ENCODE measurements around the gene ARL8A. TPM values are rescaled to one million over a fixed set of nuclear protein-coding genes. Genes with fewer than 3 reads are reported as not detected.

ARL8A gene
- polyA plus RNA-seq, 1 experiment = 58.0 TPM

DNA sequence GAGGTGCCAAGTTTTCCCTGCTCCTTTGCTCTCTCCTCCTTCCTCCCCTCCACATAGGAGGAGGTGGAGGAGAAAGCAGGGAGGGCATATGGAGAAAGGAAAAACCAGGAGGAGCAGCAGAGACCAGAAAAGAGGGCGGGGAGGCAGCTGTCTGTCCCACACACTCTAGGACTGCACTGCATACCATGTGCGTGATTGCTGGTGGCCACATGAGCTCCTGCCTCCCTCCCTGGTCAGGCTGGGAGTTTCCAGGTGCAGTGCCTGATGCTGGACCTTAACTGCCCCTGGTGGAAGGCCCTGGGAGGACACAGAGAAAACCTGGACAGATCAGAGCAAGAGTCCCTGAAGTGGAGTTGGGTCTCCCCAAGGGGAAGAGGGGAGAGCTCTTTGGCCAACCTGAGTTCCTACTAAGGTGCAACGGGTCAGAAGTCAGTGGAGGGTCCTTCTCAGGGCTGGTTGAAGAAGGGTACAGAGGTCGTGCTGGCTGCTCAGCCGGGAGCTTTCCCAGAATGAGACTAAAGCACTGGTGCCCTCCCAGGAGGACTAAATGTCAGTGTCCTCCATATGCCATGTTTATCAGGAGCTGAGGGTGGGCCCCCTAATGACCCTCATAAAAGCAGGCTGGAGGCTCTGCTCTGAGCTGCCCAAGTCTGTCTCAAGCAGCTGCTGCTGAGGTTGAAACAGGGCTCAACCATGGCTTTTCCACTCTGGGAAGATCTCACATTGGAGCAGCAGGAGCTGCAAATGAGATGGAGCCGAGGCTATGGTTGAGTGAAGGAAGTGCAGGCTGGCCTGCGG is 45.6 kb upstream of the ARL8A start:
- H3K4me3 ChIP-seq (ENCODE audit: low read depth, low read length) = no peak overlapping the region
- TF ChIP-seq, protein P1, sequence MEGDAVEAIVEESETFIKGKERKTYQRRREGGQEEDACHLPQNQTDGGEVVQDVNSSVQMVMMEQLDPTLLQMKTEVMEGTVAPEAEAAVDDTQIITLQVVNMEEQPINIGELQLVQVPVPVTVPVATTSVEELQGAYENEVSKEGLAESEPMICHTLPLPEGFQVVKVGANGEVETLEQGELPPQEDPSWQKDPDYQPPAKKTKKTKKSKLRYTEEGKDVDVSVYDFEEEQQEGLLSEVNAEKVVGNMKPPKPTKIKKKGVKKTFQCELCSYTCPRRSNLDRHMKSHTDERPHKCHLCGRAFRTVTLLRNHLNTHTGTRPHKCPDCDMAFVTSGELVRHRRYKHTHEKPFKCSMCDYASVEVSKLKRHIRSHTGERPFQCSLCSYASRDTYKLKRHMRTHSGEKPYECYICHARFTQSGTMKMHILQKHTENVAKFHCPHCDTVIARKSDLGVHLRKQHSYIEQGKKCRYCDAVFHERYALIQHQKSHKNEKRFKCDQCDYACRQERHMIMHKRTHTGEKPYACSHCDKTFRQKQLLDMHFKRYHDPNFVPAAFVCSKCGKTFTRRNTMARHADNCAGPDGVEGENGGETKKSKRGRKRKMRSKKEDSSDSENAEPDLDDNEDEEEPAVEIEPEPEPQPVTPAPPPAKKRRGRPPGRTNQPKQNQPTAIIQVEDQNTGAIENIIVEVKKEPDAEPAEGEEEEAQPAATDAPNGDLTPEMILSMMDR (IDR thresholded peaks at IDR 0.05; ENCODE audit: low read depth, low read length) = peak; percentile 35
- POLR2A ChIA-PET = no interaction called here
- no peak for DNase-seq (ENCODE audit: low read depth, low spot score)
- no peak overlapping the region for H3K27ac ChIP-seq (ENCODE audit: low read depth, low read length)
- no peaks in the 10 kb centered on the region; the same call in 1 of the 2 replicates for H3K9me3 ChIP-seq (ENCODE audit: control insufficient read depth, insufficient read depth, low read length)
- CTCF ChIA-PET = interaction anchor here (0.6 to 7.1 kb wide), 26 partner anchors 10 to 631 kb away, joined by 3 to 121 read pairs (median 4); partner anchors contain the start of gene UBE2T
- peaks cover 41% of the 10 kb centered on the region for H3K27me3 ChIP-seq (ENCODE audit: control insufficient read depth, insufficient read depth, low read length)

GRCh38 chr1:202189001-202189790 is 44.7 kb upstream of the ARL8A start:
- no peaks in the 10 kb centered on the region; the same call in 1 of the 2 replicates for H3K9me3 ChIP-seq (ENCODE audit: control insufficient read depth, insufficient read depth, low read length)
- no peak overlapping the region for H3K27ac ChIP-seq (ENCODE audit: low read depth, low read length)
- TF ChIP-seq, protein P1 (IDR thresholded peaks at IDR 0.05; ENCODE audit: low read depth, low read length) = peak; percentile 66
- no peak overlapping the region for H3K4me3 ChIP-seq (ENCODE audit: low read depth, low read length)
- H3K27me3 ChIP-seq (ENCODE audit: control insufficient read depth, insufficient read depth, low read length) = peaks cover 37% of the 10 kb centered on the region
- no peak for DNase-seq (ENCODE audit: low read depth, low spot score)
- CTCF ChIA-PET = interaction anchor here (0.6 to 7.1 kb wide), 24 partner anchors 10 to 632 kb away, joined by 3 to 121 read pairs (median 4); partner anchors contain the start of gene UBE2T
- POLR2A ChIA-PET = no interaction called here

DNA sequence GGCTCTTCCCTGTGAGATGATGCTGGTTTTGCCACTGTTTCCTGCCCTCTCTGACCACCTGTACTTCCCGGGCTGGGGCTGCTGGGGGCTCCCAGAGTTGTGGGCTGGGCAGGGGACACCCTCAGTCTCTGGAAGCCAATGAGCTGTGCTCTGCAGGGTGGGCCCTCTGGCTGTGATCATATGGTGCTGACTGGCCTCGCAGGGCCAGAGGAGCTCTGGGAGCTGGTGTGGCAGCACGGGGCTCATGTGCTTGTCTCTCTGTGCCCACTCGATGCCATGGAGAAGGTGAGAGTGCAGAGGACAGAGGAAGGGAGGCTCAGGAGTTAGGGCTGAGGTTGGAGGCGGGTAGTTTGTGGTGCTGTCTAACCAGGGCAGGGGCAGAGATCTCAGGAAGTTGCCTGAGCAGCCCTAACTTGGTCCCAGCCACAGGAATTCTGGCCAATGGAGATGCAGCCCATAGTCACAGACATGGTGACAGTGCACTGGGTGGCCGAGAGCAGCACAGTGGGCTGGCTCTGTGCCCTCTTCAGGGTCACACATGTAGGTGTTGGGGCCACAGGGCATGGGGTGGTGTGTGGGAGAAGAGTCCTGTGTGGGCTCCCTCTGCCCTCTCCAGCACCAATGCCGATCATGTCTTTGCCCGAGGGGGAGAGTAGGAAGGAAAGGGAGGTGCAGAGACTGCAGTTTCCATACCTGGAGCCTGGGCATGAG is 43.3 kb upstream of the ARL8A start:
- no peak overlapping the region for H3K4me3 ChIP-seq (ENCODE audit: low read depth, low read length)
- ChIA-PET CTCF (interaction anchor here (0.6 to 7.1 kb wide), 3 partner anchors 128 to 802 kb away, joined by 4 to 121 read pairs (median 8); no protein-coding TSS in a partner anchor), POLR2A (no interaction called here)
- no peaks in the 10 kb centered on the region; the same call in 1 of the 2 replicates for H3K9me3 ChIP-seq (ENCODE audit: control insufficient read depth, insufficient read depth, low read length)
- peaks cover 35% of the 10 kb centered on the region for H3K27me3 ChIP-seq (ENCODE audit: control insufficient read depth, insufficient read depth, low read length)
- TF ChIP-seq, protein P1 (IDR thresholded peaks at IDR 0.05; ENCODE audit: low read depth, low read length) = no peak
- no peak overlapping the region for H3K27ac ChIP-seq (ENCODE audit: low read depth, low read length)
- DNase-seq (ENCODE audit: low read depth, low spot score) = no peak

DNA sequence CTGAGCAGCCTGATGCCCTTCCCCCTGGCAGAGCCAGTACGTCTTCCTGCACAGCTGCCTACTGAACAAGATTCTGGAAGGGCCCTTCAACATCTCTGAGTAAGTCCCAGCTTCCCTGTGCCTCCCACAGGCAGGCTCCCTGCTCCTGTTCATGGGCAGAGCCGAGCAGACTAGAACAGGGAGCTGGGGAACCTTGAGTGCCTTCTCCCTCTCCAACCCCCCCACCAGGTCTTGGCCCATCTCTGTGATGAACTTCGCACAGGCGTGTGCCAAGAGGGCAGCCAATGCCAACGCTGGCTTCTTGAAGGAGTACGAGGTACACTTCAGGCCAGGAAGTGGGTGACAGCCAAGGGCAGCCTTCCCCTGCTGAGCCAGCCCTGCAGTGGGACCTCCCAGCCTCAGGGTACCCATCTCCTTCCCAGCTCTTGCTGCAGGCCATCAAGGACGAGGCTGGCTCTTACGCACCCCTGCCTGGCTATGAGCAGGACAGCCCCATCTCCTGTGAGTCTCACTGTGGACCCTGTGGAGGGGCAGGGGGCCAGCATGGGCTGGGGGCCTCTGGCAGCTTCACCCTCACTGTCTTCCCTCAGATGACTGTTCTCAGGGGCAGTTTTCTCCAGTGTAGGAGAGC is 42.6 kb upstream of the ARL8A start:
- POLR2A ChIA-PET = no interaction called here
- DNase-seq (ENCODE audit: low read depth, low spot score) = no peak
- Histone ChIP-seq H3K4me3 (ENCODE audit: low read depth, low read length) (no peak overlapping the region), H3K27me3 (ENCODE audit: control insufficient read depth, insufficient read depth, low read length) (peaks cover 36% of the 10 kb centered on the region), H3K9me3 (ENCODE audit: control insufficient read depth, insufficient read depth, low read length) (no peaks in the 10 kb centered on the region; the same call in 1 of the 2 replicates), H3K27ac (ENCODE audit: low read depth, low read length) (no peak overlapping the region)
- TF ChIP-seq, protein P1 (IDR thresholded peaks at IDR 0.05; ENCODE audit: low read depth, low read length) = no peak
- CTCF ChIA-PET = interaction anchor here (1.2 to 7.1 kb wide), 2 partner anchors 124 to 129 kb away, joined by 3 to 121 read pairs; no protein-coding TSS in a partner anchor

Measured in AG04450 (cell line).